Peyer's patch (tissue), 4 donors: ENCODE results near the gene HMG20B.

Source experiments
- POLR2A ChIP-seq, 2 donors: fragments of 450-650 bp; IDR thresholded peaks; one replicate each; pipeline ENCODE4 v1.5.1; 2017; ENCODE audit warnings: antibody characterized with exemption in 2 of 2, mild to moderate bottlenecking in 2 of 2, moderate library complexity in 2 of 2
- TF ChIP-seq, protein P1 (sequence below), 6 experiments: fragments of 450-650 bp in 4 of 6; fragments of 200-600 bp in 2 of 6; sonication (generic) in 1 of 6; IDR thresholded peaks; one replicate each; pipeline ENCODE4 v1.5.1; 2017 to 2019; ENCODE audit warnings: antibody characterized with exemption in 6 of 6, mild to moderate bottlenecking in 3 of 6, moderate library complexity in 1 of 6

GRCh38 chr19:3573858-3574637 is 1.3 kb downstream of the HMG20B start:
- TF ChIP-seq, protein P1, sequence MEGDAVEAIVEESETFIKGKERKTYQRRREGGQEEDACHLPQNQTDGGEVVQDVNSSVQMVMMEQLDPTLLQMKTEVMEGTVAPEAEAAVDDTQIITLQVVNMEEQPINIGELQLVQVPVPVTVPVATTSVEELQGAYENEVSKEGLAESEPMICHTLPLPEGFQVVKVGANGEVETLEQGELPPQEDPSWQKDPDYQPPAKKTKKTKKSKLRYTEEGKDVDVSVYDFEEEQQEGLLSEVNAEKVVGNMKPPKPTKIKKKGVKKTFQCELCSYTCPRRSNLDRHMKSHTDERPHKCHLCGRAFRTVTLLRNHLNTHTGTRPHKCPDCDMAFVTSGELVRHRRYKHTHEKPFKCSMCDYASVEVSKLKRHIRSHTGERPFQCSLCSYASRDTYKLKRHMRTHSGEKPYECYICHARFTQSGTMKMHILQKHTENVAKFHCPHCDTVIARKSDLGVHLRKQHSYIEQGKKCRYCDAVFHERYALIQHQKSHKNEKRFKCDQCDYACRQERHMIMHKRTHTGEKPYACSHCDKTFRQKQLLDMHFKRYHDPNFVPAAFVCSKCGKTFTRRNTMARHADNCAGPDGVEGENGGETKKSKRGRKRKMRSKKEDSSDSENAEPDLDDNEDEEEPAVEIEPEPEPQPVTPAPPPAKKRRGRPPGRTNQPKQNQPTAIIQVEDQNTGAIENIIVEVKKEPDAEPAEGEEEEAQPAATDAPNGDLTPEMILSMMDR (IDR thresholded peaks at IDR 0.05): no peak
- TF ChIP-seq POLR2A (IDR thresholded peaks at IDR 0.05): no peak
